ENCODE data around the gene NAA40.

Gene NAA40

GRCh38 chr11:63993100-63993499 is 54.3 kb downstream of the NAA40 start:
- DNase-seq, result no peak

GRCh38 chr11:63993993-63994392 is 55.2 kb downstream of the NAA40 start:
- DNase-seq, result peak; percentile 64 to 68

GRCh38 chr11:63996512-63996911 is 57.7 kb downstream of the NAA40 start:
- no peak for DNase-seq

GRCh38 chr11:63997104-63997700 is 58.4 kb downstream of the NAA40 start:
- no peak for DNase-seq

GRCh38 chr11:63997801-63998337 is 59.1 kb downstream of the NAA40 start:
- DNase-seq, result no peak

- DNase-seq, result peak; percentile 11 to 36
These were observed 60.0 kb downstream of the NAA40 start for GRCh38 chr11:63998558-63999348.

GRCh38 chr11:63999349-64000025 is 60.7 kb downstream of the NAA40 start:
- peak; percentile 31 to 44 for DNase-seq

GRCh38 chr11:64000026-64000739 is 61.4 kb downstream of the NAA40 start:
- DNase-seq, result peak; percentile 77 to 78

GRCh38 chr11:64000740-64001483 is 62.1 kb downstream of the NAA40 start:
- no peak for DNase-seq

GRCh38 chr11:64001484-64002420 is 63.0 kb downstream of the NAA40 start:
- DNase-seq, result peak; percentile 31 to 49

- DNase-seq, result no peak
These were observed 65.2 kb downstream of the NAA40 start for GRCh38 chr11:64003807-64004589.

- no peak for DNase-seq
These were observed 65.8 kb downstream of the NAA40 start for GRCh38 chr11:64004590-64004984.

GRCh38 chr11:64005691-64006090 is 66.9 kb downstream of the NAA40 start:
- no peak for DNase-seq

- DNase-seq, result no peak
These were observed 67.6 kb downstream of the NAA40 start for GRCh38 chr11:64006398-64006797.
